Neutrophil (primary cell): ENCODE data around the gene SFXN4.
"Not testable (repeated sequence)": the region's sequence is repeated elsewhere in the genome, so short reads cannot be mapped to it uniquely, and the experiment has no call there.

Experiments
- H3K27ac ChIP-seq: fragments of 200-600 bp; sonication (generic); 2 replicates; pipeline ENCODE4 v1.5.1; 2016; ENCODE audit warnings: mild to moderate bottlenecking, moderate library complexity
- H3K27me3 ChIP-seq: fragments of 200-600 bp; sonication (generic); 2 replicates; pipeline ENCODE4 v1.6.0; 2016; ENCODE audit warnings: mild to moderate bottlenecking
- H3K36me3 ChIP-seq: fragments of 200-600 bp; sonication (generic); 2 replicates; pipeline ENCODE4 v1.5.1; 2017
- H3K4me1 ChIP-seq, 2 experiments: fragments of 200-600 bp in 1 of 2; sonication (generic) in 1 of 2; 1 replicate in 1 of 2; 2 replicates in 1 of 2; pipeline versions ENCODE4 v1.5.1 to v1.6.1; 2013 to 2016; ENCODE audit warnings: low read depth in 1 of 2, low read length in 1 of 2, mild to moderate bottlenecking in 1 of 2, moderate library complexity in 1 of 2; ENCODE audit not compliant: control insufficient read depth in 1 of 2, insufficient read depth in 1 of 2
- H3K4me3 ChIP-seq, 2 experiments: fragments of 200-600 bp in 1 of 2; sonication (generic) in 1 of 2; 1 replicate in 1 of 2; 2 replicates in 1 of 2; pipeline ENCODE4 v1.5.1; 2013 to 2016; ENCODE audit warnings: low read depth in 1 of 2, low read length in 1 of 2, mild to moderate bottlenecking in 1 of 2, moderate library complexity in 1 of 2
- H3K9me3 ChIP-seq: fragments of 200-600 bp; sonication (generic); 2 replicates; pipeline ENCODE4 v1.5.1; 2016
- TF ChIP-seq, protein P1 (sequence below): fragments of 200-600 bp; sonication (generic); IDR thresholded peaks from 2 replicates; pipeline ENCODE4 v1.5.1; 2016; ENCODE audit warnings: antibody characterized with exemption

The SFXN4 gene

DNA sequence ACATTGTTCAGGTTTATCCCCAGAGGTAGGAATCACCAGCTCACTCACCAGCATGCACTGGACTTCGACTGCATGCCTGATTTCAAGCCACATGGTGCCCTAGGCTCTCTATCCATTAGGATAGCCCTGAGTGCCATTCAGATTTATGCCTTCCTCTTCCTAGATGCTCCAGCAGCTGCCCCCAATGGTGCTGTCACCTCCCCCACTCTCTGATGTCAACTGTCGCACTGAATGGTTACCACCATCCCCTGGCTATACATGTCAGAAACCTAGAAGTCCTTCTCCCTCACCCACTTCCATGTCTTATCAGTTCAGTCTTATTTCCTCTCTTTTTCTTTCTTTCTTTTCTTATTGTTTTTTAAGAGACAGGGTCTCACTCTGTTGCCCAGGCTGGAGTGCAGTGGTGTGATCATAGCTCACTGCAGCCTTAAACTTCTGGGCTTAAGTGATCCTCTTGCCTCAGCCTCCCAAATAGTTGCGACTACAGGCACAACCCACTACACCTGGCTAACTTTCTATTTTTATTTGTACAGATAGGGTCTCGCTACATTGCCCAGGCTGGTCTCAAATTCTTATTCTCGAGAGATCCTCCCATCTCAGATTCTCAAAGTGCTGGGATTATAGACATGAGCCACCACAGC lies 2.9 kb downstream of the SFXN4 start:
- H3K4me1 ChIP-seq = peaks cover 19 to 21% of the 10 kb centered on the region in 2 experiments
- no peak overlapping the region for H3K4me3 ChIP-seq
- TF ChIP-seq, protein P1, sequence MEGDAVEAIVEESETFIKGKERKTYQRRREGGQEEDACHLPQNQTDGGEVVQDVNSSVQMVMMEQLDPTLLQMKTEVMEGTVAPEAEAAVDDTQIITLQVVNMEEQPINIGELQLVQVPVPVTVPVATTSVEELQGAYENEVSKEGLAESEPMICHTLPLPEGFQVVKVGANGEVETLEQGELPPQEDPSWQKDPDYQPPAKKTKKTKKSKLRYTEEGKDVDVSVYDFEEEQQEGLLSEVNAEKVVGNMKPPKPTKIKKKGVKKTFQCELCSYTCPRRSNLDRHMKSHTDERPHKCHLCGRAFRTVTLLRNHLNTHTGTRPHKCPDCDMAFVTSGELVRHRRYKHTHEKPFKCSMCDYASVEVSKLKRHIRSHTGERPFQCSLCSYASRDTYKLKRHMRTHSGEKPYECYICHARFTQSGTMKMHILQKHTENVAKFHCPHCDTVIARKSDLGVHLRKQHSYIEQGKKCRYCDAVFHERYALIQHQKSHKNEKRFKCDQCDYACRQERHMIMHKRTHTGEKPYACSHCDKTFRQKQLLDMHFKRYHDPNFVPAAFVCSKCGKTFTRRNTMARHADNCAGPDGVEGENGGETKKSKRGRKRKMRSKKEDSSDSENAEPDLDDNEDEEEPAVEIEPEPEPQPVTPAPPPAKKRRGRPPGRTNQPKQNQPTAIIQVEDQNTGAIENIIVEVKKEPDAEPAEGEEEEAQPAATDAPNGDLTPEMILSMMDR = no peak
- no peaks in the 10 kb centered on the region for H3K9me3 ChIP-seq
- H3K36me3 ChIP-seq = peaks cover 14% of the 10 kb centered on the region
- H3K27ac ChIP-seq = no peak overlapping the region
- H3K27me3 ChIP-seq = no peaks in the 10 kb centered on the region

DNA sequence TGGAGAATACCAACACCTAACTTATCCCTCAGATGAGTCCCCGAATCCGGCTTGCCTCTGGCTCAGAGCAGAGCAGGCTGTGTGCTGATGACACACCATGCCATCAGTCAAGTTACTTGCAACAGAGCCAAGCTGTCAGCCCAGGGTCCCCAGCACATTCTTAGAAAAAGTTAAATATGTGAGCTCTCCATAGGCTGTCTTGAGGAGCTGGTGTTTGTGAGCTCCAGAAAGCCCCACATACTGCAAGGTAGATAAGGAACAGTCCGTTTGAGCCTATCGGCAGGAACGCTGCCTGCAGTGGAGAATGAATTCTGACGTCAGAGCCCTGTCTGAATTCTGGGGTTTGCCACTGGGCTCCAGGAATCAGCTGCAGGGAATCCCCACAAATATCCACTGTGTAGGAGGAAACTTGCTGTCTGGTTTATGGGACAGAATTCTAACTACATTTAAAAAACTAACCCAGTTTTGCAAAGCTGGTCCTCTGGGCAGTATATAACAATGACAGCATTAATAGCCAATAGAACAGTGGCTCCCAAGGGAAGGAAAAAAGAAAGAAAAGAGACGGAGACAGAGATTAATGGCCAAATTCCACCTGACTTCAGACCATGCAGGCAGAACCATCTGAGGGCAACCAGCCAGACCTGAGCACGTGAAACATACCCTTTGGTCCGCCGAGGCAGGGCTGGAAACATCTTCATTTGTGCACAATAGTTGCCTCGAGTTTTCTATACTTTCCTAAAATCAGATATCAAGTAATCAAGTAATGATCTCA lies 3.6 kb downstream of the SFXN4 start:
- Histone ChIP-seq H3K36me3 (peaks cover 8% of the 10 kb centered on the region), H3K9me3 (no peaks in the 10 kb centered on the region), H3K4me1 (peaks cover 19% of the 10 kb centered on the region in 2 experiments), H3K27ac (no peak overlapping the region), H3K4me3 (no peak overlapping the region), H3K27me3 (no peaks in the 10 kb centered on the region)
- TF ChIP-seq, protein P1 = no peak

DNA sequence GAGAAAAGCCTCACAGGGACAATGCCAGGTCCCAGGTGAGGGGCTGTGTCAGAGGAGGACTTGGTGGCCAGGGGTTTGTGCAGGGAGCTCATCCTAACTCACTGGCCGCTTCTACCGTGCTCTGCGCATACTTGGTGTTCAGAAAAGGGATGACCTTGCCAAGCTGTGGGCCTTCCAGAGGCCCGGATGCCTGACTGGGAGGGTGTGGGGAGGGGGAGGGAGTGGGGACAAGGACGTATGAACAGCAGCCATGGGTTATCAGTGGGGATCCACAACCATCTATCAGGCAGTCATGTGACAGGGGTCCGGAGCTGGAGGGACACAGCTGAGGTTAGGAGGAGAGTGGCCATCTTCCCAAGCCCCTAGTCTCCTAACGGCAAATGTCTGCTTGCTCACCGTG lies 6.2 kb downstream of the SFXN4 start:
- no peak overlapping the region for H3K4me3 ChIP-seq
- TF ChIP-seq, protein P1 = no peak
- H3K36me3 ChIP-seq = peaks cover 15% of the 10 kb centered on the region
- no peaks in the 10 kb centered on the region for H3K9me3 ChIP-seq
- no peaks in the 10 kb centered on the region for H3K4me1 ChIP-seq
- no peak overlapping the region for H3K27ac ChIP-seq
- no peaks in the 10 kb centered on the region for H3K27me3 ChIP-seq

DNA sequence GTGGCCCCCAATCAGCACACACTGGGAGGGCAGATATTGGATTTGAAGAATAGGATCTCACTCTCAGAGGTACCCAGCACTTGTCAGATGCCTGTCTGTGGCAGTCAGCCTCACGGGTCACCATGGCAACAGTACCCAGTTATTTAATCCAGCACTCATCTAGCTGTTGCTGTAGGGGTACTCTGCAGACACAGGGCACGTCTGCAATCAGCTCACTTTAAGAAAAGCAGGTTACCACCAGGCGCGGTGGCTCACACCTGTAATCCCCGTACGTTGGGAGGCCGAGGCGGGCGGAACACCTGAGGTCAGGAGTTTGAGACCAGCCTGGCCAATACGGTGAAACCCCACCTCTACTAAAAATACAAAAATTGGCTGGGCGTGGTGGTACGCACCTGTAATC lies 11.9 kb downstream of the SFXN4 start:
- H3K27ac ChIP-seq = no peak overlapping the region
- no peaks in the 10 kb centered on the region for H3K27me3 ChIP-seq
- H3K36me3 ChIP-seq = peaks cover 20% of the 10 kb centered on the region
- TF ChIP-seq, protein P1 = no peak
- H3K4me1 ChIP-seq = no peaks in the 10 kb centered on the region
- no peak overlapping the region for H3K4me3 ChIP-seq
- no peaks in the 10 kb centered on the region for H3K9me3 ChIP-seq

GRCh38 chr10:119153041-119153440 lies 12.5 kb downstream of the SFXN4 start:
- TF ChIP-seq, protein P1 = no peak
- Histone ChIP-seq H3K4me1 (no peaks in the 10 kb centered on the region), H3K9me3 (no peaks in the 10 kb centered on the region), H3K4me3 (no peak overlapping the region), H3K27ac (no peak overlapping the region), H3K27me3 (no peaks in the 10 kb centered on the region), H3K36me3 (peaks cover 20% of the 10 kb centered on the region)

DNA sequence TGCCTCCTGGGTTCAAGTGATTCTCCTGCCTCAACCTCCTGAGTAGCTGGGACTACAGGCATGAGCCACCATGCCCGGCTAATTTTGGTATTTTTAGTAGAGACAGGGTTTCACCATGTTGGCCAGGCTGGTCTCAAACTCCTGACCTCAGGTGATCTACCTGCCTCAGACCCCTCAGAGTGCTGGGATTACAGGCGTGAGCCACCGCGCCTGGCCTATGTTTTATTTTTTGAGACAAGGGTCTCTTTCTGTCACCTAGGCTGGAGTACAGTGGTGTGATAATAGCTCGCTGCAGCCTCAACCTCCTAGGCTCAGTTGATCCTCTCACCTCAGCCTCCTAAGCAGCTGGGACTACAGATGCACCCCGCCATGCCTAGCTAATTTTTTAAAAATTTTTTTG lies 13.9 kb downstream of the SFXN4 start:
- not testable (repeated sequence) for H3K4me3 ChIP-seq, H3K9me3 ChIP-seq, H3K27me3 ChIP-seq, H3K4me1 ChIP-seq, H3K27ac ChIP-seq
- H3K36me3 ChIP-seq = peaks cover 27% of the 10 kb centered on the region
